Right kidney (tissue), 1 donor: ENCODE results near the gene GBF1.

Source experiments
- DNase-seq: peaks from one replicate; pipeline ENCODE4 v3.0.0-alpha.2; 2016

Gene GBF1

GRCh38 chr10:102408728-102409603, 163.6 kb downstream of the GBF1 start:
- DNase-seq, result peak; percentile 66

GRCh38 chr10:102409604-102410428, 164.5 kb downstream of the GBF1 start:
- no peak for DNase-seq

GRCh38 chr10:102410429-102411073, 165.2 kb downstream of the GBF1 start:
- peak; percentile 81 for DNase-seq

- no peak for DNase-seq
Measured at GRCh38 chr10:102411341-102412255, 166.3 kb downstream of the GBF1 start.

- DNase-seq, result no peak
Measured at GRCh38 chr10:102412293-102412692, 167.0 kb downstream of the GBF1 start.

- no peak for DNase-seq
Measured at GRCh38 chr10:102413053-102413705, 167.8 kb downstream of the GBF1 start.

GRCh38 chr10:102413806-102414561, 168.7 kb downstream of the GBF1 start:
- DNase-seq, result no peak

GRCh38 chr10:102414749-102415148, 169.4 kb downstream of the GBF1 start:
- DNase-seq, result no peak

GRCh38 chr10:102416283-102416682, 171.0 kb downstream of the GBF1 start:
- no peak for DNase-seq

- no peak for DNase-seq
Measured at GRCh38 chr10:102416695-102417094, 171.4 kb downstream of the GBF1 start.

- DNase-seq, result no peak
Measured at GRCh38 chr10:102418622-102419268, 173.4 kb downstream of the GBF1 start, which contains the start of gene PSD. Gene PSD, minus strand, starts transcription at chr10:102418785. Its CDS starts 1,747 bp downstream, at chr10:102417038.

- peak; percentile 80 for DNase-seq
Measured at GRCh38 chr10:102419269-102420180, 174.2 kb downstream of the GBF1 start.

- DNase-seq, result no peak
Measured at GRCh38 chr10:102420181-102420713, 174.9 kb downstream of the GBF1 start.

GRCh38 chr10:102420714-102421506, 175.6 kb downstream of the GBF1 start, which contains the start of gene FBXL15:
Gene FBXL15, plus strand, starts transcription at chr10:102420836. Its CDS starts 294 bp downstream, at chr10:102421130.
- peak; percentile 98 for DNase-seq

- peak; percentile 69 for DNase-seq
Measured at GRCh38 chr10:102421507-102421756, 176.1 kb downstream of the GBF1 start.

- no peak for DNase-seq
Measured at GRCh38 chr10:102421757-102422512, 176.6 kb downstream of the GBF1 start.
